Raji (cell line): ENCODE measurements around the gene SLC12A7.

ENCODE experiments used
- POLR2A ChIP-seq: IDR thresholded peaks from 2 replicates; pipeline ENCODE4 v1.6.1; 2011; ENCODE audit warnings: low read depth, low read length, control low read depth; ENCODE audit not compliant: insufficient read depth

Gene SLC12A7

GRCh38 chr5:1144638-1145396, 33.0 kb upstream of the SLC12A7 start:
- TF ChIP-seq POLR2A: no peak

DNA sequence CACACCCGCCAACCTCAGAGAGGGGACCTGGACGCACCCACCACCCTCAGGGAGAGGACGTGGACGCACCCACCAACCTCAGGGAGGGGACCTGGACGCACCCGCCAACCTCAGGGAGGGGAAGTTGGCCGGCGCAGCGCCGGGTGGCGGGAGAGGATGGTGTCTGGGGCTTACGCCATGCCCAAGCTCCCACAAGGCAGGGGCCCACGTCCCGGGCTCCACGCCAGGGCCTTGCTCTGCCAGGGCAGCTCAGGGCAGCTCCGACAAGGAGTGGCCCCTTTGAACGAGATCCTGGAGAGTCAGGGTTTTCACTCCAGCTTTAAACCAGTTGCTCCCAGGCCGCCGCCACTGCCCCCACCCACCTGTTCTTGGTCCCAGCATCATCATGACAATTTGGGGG, 32.2 kb upstream of the SLC12A7 start:
- TF ChIP-seq POLR2A: no peak

- TF ChIP-seq POLR2A: no peak
Observed at GRCh38 chr5:1143670-1143951, 31.7 kb upstream of the SLC12A7 start.

DNA sequence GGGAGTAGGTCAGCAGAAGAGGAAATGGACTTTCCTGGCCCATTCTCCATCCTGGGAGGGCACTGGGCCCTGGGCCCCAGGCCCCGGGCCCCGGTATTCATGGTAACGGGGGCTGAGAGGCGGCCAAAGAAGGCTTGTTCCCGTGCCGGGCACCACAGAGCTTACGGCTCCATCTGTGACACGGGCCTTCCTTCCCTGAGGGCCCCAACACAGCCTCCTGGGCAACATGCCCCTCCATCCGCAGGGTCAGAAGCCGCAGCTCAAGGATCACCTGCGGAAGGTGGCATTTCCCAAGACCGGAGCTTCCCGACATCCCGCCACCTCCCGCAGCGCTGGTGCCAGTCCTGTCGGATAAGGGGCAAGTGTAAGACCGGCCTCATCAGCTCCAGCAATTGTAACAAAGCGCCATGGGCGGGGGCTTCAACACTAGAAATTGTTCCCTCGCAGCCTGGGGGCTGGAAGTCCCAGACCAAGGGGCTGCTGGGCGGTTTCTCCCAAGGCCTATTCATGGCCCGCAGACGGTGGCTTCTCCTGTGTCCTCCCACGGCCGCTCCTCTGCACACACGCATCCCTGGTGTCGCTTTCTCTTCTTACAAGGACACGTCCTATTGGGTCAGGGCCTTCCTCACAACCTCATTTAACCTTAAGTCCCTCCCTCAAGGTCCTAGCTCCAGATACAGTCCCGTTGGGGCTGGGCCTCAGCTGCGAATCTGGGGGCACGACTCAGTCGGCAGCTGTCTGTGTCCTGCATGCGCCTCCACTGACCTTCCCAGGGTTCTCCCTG, 31.2 kb upstream of the SLC12A7 start:
- no peak for TF ChIP-seq POLR2A

DNA sequence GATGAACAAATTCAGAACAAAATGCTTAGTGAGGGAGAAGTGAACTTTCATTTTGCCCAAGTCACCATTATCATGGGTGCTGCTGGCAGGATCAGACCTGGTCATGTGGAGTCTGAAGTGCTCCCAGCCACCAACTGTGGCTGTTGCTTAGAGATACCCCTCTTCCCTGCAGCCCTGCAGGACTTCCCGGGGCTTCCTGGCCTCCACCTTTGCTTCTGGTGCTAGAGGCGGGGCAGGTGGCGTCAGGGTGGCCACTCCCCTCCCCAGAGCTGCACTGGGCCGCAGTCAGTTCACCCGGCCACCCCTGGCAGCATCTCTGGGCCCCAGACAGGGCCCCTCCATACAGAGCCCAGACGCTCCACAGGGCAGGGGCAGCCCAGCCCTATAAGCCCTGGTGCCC, 30.0 kb upstream of the SLC12A7 start:
- no peak for TF ChIP-seq POLR2A

DNA sequence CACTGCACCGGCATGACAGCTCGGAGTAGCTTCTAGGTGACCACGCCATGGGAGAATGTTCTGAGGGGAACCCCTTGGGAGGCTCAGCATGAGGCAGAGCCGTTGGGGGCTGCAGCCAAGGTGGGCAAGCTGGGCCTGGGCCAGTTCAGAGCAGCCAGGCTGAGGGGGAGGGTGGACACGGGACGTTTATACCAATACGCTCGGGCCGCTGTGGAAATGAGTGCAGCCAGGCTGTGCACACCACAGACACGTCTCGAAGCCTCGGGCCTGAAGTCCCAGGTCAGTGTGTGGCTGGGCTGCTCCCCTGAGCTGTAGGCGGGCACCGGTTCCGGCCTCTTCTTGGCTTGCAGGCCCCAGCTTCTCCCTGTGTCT, 28.9 kb upstream of the SLC12A7 start:
- no peak for TF ChIP-seq POLR2A

- TF ChIP-seq POLR2A: no peak
Observed at GRCh38 chr5:1140171-1140817, 28.4 kb upstream of the SLC12A7 start.

DNA sequence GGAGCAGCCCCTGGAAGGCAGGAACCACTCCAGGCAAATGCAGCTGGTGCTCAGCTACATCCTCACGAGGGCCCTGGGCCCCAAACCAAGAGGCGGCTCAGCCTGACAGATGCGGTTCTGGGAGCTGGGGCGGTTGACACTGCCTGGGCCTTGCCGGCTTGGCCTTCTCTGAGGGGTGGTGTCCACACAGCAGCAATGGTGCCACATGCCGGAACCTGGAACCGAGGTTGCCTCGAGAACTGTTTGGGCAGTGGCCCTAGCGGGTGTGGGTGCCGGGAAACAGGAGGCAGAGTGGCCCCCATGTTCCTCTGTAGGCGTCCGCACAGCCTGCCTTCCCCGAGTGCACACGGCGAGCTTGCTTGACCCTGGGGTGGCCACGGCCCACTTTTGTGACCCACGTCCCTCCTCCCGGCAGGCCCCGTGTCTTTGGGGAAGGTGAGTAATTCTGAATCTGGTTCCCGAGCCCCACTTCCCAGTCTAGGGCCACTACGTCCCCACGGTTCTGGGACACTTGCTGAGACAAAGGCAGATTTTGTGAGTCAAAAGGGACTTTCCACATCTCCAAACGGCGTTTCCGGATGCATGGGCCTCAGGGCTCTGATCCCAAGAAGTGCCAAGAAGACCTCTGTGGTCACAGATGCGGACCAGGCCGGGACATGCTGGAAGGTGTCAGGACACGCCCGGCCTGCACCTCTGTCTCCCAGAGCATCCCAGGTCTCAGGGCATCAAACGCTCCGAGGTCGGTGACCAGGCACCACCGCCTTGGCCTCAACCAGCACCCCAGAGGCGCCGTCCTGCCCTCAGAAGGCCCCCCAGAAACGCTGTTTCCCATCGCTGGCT, 27.7 kb upstream of the SLC12A7 start:
- TF ChIP-seq POLR2A: no peak

- no peak for TF ChIP-seq POLR2A
Observed at GRCh38 chr5:1138445-1139245, 26.8 kb upstream of the SLC12A7 start.

DNA sequence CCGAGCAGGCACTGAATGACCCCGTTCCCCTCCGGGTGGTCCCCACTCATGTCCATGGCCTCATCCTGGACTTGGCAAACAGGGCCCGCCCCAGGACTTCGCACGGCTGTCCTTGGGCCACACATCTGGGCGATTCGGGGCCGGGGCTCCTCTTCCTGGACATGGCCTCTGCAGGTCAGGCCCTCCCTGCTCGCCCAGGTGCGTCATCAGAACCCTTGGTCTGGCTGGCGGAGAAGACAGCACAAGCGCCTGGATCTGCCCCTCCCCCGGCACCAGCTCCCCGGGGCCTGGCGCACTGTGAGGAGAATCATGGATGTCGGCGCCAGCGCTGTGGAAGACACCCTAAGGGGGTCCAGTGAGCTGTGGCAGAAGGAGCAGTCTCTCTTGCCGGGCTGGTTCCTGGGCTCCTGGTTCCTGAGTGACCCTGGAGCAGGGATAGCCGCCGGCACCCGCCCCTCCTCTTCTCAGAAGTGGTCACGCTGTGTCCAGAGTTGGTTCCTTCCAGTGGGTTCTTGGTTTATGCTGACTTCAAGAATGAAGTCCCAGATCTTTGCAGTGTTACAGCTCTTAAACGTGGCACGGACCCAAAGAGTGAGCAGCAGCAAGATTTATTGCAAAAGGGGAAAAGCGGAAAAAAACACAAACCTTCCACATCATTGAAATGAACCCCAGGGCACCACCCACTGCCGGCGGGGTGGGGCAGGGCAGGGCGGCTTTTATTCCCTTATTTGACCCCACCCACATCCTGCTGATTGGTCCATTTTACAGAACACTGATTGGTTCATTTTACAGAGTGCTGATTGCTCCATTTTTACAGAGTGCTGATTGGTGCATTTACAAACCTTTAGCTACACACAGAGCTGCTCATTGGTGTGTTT, 25.9 kb upstream of the SLC12A7 start:
- TF ChIP-seq POLR2A: no peak

GRCh38 chr5:1136814-1137213, 25.0 kb upstream of the SLC12A7 start:
- TF ChIP-seq POLR2A: no peak

GRCh38 chr5:1135696-1136525, 24.0 kb upstream of the SLC12A7 start:
- TF ChIP-seq POLR2A: no peak

DNA sequence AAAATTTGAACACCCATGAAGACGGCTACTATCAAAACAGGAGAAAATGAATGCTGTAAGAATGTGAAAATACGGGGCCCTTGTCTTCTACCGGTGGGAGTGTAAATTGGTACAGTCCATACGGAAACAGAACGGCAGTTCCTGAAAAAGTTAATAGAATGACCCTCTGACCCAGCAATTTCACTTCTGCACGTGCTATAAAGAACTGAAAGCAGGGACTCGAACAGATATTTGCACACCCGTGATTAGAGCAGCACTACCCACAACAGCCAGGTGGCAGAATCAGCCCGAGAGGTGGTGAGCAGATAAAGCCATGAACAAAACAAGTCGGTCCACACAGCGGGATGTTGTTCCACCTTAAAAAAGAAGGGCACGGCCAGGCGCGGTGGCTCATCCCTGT, 22.6 kb upstream of the SLC12A7 start:
- TF ChIP-seq POLR2A: no peak

DNA sequence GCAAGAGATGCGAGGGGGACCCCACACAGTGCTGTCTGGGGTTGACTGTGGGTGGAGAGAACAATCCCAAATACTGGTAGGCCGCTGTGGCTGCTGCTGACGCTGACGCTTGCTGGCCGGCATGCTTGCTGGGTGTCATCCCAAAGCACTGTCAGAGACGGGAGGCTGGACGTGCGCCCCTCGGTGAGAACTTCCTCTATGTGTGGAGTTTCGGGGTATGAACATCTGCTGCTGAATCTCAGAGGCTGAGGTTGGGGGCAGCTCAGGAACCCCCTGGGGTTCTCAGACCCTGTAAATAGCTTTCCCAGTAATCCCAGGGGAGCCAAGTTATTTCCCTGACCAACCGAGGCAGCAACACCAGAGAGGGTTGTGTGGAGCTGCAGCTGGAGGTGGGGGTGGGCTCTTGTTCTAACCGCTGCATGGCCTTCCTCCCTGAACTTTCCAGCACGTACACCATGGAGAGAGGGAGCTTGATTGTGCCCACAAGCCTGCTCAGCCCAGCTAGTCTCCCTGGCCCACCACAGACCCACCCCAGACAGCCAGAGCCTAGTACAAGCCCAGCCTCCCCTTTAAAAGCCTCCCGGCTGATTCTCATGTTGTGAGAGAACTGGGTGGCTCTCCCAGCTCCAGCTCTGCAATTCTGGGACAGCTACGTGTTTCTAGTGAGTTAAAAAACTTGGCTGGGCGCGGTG, 21.8 kb upstream of the SLC12A7 start:
- no peak for TF ChIP-seq POLR2A
